VCaP (cell line): Measurements from ENCODE around the gene AFG3L2.

Experiments used
- H3K27ac ChIP-seq: fragments of 450-650 bp; 2 replicates; pipeline ENCODE4 v1.5.1; 2017
- CTCF ChIP-seq: fragments of 450-650 bp; conservative IDR thresholded peaks from 2 replicates; pipeline ENCODE4 v1.5.1; 2017; ENCODE audit warnings: mild to moderate bottlenecking, moderate library complexity

The AFG3L2 gene

DNA sequence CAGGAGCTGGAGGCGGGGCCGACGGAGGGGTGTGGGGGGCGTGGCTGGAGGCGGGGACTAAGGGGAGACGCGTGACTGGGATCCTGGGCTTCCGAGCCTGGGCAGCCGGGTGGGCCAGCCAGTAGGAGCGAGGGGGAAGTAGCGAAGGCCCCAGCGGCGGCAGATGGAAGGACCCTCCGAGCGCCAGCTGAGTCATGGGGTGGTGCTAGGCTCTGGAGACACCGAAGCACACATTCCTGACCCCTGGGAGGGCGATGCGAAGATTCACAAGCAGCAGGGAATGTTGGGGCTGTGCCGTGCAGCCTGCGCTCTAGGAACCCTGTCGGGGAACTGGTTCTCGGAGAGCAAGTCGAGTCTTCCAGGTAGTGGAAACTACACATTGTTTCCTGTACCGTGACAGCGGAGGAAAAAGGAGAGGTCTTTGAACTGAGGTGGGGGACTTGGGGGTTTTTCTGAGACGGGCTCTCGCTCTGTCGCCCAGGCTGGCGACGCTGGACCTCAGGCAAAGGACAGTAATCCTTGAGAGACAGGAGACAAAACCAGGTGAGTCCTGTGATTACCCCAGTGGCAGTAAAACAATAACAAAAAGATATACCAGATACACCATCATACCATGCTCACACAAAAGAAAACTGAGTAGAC lies 650 bp upstream of the AFG3L2 start:
- peak overlapping the region; percentile 98 for H3K27ac ChIP-seq
- TF ChIP-seq CTCF = no peak

DNA sequence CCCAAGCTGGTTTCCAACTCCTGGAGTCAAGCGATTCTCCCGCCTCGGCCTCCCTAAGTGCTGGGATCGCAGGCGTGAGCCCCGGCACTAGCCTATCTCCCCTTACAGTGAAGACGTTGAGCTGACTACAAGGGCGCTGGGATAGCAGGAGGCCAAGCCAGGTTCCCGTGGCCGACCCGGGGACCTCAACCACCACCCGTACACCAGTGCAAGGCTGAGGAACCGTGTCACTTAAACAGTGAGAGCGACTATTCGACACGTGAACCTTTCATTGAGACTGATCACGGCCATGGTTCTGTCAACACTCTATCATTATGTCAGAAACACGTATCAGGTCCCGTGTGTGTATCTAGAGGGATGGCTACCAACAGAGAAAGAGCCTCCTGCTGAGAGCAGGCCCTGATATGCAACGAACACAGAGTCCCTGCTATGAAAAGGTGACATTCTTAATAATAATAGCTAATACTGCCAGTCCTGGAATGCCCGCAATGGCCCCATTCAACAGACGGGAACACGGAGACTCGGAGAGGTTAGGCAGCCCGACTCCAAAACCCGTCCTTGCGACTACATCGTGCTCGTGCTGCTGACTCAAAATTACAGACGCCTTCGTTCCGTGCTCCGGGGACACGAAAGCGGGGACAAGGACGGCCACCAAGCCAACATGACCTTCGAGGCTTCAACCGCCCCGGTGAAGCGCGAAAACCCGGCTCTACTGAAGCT lies 833 bp downstream of the AFG3L2 start:
- TF ChIP-seq CTCF = no peak
- peak overlapping the region; percentile 98 for H3K27ac ChIP-seq

DNA sequence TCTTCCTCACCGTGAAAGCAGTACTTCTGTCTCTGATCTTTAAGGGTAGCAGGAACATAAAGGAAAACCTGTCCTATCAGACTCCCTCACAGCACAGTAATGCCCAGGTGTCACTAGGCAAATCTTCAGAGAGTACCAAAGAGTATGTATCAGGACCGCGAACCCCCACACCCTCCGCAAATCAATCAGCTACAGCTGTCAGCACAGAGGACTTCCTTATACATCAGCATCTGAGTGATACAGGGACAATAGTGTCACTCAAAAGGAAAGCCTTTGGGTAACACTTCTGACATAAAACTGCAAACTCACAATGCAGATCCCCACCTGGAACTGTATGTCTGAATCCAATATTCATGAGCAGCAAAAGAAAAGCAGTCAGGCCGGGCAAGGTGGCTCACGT lies 2.6 kb downstream of the AFG3L2 start:
- TF ChIP-seq CTCF = no peak

DNA sequence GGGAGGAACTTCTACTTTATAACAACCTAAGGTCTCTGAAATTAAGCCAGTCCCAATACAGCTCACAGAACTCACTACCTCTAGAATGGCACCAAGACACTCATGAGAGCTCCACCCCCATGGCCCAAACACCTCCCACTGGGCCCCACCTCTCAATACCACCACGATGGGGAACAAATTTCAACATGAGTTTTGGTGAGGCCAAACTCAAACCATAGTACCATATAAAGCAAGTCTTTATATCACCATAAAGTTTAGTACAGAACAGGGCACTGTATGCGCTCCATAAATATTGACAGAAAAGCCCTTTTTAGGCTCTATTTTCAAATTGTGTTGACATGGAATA lies 3.3 kb downstream of the AFG3L2 start:
- no peak for TF ChIP-seq CTCF
- H3K27ac ChIP-seq = no peak overlapping the region

More for the DNA sequence above, 2.6 kb downstream of the AFG3L2 start:
- peak overlapping the region; percentile 98; the same call in 1 of the 2 replicates for H3K27ac ChIP-seq

- no peak for TF ChIP-seq CTCF
- H3K27ac ChIP-seq = peak overlapping the region; percentile 9; the same call in 1 of the 2 replicates
These were observed 3.8 kb downstream of the AFG3L2 start for GRCh38 chr18:12373116-12373770.

DNA sequence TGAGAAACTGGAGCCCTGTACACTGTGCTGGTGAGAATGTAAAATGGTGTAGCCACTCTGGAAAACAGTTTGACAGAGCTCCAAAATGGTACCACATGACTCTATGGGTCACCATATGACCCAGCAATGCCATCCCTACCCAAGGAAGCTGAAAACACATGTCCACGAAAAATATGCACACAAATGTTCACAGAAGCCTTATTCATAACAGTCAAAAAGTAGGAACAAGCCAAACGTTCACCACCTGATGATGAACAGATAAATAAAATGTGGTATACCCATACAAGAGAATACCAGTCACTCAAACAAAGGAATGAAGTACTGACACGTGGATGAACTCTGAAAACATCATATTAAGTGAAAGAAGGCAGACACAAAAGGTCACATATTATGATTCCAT lies 4.6 kb downstream of the AFG3L2 start:
- H3K27ac ChIP-seq = no peak overlapping the region
- TF ChIP-seq CTCF = no peak

DNA sequence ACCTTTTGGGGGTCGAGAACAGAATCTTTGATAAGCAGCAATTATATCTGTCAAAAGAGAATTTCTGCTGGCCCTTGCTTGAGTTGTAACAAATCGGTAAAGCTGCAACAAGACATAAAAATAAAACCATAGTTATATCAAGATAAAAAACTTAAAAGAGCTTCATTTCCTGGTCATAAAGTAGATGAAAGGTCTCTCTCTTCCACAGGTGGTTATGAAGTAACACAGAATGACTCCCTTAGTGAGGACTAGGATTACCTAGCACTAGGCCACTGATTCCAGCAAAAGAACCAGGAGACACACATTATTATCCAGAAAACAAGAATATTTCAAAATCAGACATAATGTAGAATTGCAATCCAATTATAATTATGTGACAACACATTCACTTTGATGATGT lies 5.4 kb downstream of the AFG3L2 start:
- H3K27ac ChIP-seq = no peak overlapping the region
- no peak for TF ChIP-seq CTCF
